Limb (tissue), 2 donors: ENCODE data around the gene PSENEN.

Experiments used
- DNase-seq, 2 donors: peaks; one replicate each; pipeline ENCODE4 v3.0.0-alpha.2; 2016; ENCODE audit errors: extremely low spot score in 2 of 2

Gene PSENEN

DNA sequence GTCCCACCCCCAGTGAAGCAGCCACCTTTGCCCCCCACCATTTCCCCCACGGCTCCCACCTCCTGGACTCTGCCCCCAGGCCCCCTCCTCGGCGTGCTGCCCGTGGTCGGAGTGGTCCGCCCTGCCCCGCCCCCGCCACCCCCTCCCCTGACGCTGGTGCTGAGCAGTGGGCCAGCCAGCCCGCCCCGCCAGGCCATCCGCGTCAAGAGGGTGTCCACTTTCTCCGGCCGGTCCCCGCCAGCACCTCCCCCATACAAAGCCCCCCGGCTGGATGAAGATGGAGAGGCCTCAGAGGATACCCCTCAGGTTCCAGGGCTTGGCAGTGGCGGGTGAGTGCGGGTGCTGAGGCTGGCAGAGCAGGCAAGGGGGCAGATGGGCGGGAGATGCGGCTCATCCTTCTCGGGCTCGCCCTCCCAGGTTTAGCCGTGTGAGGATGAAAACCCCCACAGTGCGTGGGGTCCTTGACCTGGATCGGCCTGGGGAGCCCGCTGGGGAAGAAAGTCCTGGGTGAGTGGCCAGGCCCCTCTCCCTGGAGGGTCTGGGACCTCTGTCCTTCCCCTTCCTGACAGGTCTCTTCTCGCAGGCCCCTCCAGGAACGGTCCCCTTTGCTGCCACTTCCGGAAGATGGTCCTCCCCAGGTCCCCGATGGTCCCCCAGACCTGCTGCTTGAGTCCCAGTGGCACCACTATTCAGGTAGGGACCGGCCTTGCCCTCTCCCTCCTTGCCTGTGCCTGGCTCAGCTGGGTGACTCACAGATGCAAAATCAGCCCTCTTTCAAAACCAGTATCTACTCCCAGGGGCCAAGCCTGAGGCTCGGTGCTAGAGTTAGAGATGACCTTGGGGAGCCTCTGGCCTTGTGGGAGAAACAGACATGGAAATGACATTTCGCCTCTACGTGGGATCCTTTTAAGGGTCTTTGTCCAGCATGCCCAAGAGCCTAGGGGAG lies 12.0 kb upstream of the PSENEN start:
- no peak for DNase-seq

DNA sequence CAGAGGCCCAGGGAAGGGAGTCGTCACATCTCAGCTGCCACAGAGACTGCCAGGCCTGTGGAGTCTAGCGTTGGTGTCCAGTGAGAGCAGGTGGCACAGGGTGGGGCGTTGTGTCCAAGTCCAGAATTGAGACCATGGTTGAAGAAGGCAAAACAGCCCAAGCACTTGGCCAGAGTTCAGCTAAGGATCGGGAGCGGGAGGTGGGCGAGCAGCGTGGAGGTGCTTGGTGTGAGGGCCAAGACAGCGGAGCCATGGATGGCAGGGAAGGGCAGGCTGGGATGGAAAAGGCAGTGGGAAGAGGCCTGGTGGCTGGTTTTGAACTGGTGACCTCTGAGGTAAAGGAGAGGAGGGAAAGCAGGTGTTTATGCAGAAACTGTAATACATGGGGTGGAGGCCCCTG lies 11.2 kb upstream of the PSENEN start:
- DNase-seq, result no peak

DNA sequence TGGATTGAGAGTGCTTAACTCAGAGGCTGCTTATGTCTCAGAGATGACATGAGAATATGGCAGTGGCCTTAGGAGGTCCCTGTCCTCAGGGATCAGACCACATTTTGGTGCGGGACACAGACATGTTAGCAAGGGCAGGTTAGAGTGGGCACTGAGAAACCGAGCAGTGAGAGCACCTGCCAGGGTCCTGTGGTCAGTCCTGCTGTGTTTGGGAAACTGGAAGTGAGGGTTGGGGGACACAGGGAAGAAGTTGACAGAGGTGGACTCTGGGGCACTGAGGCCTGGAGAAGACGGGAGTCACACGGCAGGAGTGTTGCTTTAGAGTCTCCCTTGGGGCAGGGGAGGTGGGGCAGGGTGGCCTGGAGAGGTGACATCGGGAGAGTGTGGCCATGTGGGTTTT lies 10.6 kb upstream of the PSENEN start:
- no peak for DNase-seq

DNA sequence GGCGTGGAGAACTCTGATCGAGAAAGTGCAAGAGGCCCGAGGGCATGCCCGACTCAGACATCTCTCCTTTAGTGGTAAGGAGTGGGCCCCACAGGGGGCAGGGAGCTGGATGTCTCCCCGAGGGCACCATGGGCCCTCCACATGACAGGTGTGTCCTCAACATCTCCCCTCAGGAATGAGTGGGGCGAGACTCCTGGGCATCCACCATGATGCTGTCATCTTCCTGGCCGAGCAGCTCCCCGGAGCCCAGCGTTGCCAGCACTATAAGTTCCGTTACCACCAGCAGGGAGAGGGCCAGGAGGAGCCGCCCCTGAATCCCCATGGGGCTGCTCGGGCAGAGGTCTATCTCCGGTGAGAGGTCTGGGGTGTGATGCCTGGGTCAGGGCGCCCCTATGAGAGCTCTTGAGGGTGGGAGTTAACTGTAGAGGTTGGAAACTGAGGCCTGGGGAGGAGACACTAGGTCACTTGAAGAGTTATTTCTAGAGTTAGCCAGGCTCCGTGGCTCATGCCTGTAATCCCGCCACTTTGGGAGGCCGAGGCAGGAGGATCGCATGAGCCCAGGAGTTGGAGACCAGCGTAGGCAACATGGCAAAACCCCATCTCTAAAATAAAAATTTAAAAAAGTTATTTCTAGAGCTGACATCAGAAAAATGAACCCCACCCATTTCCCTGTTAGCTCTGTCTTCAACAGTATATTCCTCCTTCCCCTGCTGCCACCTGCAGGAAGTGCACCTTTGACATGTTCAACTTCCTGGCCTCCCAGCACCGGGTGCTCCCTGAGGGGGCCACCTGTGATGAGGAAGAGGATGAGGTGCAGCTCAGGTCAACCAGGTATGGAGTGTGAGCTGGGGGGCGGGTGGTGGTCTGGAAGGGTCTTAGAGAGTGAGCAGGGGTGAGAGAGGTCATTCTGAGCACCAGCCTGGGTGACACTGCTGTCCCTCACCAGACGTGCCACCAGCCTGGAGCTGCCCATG lies 8.3 kb upstream of the PSENEN start:
- no peak for DNase-seq

DNA sequence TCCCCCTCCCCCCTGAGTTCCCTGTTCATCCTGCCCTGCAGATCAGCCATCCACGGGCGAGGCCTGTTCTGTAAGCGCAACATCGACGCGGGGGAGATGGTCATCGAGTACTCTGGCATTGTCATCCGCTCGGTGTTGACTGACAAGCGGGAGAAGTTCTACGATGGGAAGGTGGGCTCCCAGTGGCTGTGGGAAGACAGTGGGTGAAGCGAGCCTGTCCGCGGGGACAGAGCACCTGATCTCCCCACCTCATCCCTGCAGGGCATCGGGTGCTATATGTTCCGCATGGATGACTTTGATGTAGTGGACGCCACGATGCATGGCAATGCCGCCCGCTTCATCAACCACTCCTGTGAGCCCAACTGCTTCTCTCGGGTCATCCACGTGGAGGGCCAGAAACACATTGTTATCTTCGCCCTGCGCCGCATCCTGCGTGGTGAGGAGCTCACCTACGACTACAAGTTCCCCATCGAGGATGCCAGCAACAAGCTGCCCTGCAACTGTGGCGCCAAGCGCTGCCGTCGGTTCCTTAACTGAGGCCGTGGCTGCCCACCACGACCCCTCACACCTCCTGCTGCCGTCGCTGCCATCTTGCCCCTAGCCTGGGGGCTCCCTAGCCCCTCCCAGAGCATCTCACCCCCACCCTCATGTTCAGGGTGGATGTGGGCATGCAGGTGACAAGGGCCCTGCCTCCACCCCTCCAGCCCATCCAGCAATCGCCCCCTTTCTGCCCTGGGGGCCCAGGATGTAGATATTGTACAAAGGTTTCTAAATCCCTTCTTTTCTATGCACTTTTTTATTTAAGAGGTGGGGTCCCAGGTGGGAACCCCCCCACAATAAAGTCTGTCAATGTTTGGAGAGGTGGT lies 7.2 kb upstream of the PSENEN start:
- no peak for DNase-seq

DNA sequence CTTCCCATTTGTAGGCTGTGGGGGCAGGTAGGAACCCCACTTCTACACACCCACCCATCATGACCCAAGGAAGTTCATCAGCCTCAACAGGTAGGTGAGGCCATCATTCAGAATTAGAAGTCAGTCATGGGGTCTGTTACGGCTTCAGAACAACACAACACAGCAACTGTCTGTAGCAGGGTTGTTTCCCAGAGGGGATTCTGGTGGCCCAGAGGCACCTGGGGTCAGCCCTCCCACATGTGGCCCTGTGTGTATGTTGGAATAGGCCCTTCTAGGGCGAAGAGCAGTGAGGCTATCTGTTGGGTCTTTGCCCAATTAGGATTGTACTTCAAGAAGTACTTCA lies 6.6 kb upstream of the PSENEN start:
- DNase-seq, result no peak

DNA sequence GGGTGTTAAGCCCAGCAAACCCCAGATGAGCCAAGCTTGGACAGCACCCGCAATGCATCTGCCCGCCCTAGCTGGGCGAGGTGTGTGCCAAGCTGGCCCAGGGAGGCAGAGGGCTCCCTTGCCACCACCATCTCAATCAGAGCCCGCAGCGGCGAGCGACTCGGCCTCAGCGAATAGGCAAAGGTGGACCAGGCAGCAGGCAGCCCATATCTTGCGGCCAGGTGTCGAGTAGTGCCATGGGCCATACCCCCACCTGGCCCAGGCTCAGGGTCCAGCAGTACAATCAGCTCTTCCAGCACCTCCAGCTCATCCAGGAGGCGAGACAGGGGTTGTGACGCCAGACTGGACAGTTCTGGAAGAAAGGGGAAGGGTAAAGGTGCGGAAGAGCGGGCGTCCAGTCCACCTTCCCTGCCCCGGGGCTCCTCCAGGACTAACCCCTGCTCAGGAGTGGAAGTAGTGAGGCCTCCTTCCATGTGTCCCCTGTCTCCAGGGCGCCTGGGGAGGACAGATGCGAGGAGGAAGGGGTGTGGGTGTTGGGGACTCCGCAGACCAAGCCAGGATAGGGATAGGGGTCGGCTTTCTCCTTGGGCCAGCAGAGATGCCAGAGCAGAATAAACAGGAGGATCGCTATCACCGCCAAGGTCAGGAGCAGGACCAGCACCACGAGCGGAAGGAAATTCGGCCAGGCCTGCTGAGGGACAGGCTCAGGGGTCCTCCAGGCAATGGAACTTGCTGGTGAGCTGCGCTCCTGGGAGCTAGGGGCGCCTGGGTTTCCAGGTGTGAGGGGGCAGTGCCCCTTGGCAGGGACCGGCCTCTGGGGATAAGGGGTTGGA lies 6.0 kb upstream of the PSENEN start:
- DNase-seq, result no peak

DNA sequence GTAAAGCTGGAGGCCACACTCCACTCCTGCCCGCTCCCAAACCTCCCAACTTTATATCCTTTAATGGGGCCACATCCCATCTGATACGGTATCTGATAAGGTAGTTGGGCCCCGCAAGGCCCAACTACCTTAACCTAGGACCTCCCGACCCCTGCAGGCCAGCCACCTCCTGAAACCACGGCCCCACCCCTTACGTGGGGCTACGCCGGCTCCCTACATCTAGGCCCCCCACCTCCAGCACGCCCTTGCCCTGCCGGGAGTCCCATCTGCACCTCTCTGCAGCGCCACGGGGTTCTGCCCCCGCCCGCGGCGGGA lies 5.4 kb upstream of the PSENEN start:
- DNase-seq, result no peak

DNA sequence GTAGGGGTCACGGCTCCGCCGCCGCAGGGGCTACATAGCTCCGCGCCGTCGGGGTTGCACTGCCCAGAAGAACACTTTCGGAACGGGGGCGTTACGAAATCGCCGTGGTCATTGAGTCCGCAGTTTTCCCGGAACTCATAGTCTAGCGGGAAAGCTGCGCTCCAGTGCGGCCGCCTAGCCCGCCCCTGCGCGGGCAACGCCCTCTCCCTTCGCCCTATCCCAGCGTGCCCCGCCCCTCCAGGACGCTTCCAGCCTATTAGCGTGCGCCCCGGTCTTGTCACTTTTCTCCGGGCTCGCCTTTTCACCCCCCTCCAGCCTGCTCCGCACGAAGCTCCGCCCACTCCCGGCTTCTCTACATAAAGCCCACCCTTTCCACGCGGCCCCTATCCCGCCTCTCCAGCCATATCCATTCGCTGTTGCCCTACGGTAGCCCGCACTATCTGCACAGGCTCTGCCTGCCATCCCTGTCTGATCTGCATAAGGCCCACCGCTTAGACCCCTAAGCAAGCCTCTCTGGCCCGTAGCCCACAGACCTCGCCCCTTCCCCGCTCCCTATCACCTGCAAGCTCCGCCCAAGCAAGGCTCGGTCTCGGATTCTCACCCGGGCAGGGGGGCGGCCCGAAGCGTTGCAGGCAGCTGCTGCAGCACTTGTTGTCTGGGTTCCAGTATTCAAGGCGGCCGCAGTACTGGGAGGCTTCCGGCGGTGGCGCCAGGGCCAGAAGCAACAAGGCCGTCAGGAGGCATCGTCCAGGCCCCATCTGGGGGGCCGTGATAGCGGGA lies 4.8 kb upstream of the PSENEN start:
- peak; percentile 97 to 98 for DNase-seq

DNA sequence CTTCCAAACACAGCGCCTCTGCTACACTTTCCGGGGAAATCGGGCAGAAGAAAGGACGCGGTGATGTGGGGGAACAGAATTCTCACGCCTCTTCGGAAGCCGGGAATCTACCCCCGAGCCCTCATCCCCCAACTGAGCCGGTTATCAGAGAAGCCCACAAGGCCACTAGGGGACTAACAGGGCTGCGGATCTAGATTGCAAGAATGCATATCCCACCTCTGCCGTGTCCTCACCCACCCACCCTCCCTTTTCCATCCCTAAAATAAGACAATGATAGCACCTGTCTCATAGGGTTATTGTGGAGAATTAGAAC lies 4.3 kb upstream of the PSENEN start:
- no peak for DNase-seq

DNA sequence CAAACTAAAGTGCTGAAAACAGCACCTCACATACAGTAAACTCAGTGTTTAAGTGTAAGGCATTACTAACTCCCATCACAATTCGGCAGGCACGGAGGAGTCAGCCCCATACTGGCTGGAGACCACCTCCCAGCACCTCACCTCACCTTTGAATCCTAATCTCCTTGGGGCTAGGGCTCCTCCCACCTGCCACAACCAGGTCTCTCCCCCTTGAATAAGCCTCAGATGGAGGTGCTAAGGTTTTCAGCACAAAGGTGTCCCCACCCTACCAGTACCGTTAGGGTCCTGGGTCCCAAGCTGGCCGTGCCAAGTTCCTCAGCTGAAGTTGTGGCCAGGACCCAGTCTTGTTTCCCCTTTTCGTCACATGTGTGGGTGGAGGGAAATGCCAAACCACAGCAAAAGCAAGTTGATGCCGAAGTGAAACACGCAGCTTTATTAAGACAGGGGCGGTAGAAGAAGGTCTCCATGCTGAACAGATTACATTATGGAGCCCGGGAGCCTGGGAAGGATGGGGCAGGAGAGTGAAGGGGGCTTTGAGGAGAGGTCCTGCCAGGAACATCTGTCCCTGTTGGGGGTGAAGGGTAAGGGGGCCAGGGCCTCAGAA lies 3.2 kb upstream of the PSENEN start, which contains the start of gene IGFLR1:
TSS of gene IGFLR1 (minus strand) at position 332 of the 604 bp plus-strand sequence. CDS start 1,272 bp downstream, outside the sequence.
- no peak for DNase-seq

DNA sequence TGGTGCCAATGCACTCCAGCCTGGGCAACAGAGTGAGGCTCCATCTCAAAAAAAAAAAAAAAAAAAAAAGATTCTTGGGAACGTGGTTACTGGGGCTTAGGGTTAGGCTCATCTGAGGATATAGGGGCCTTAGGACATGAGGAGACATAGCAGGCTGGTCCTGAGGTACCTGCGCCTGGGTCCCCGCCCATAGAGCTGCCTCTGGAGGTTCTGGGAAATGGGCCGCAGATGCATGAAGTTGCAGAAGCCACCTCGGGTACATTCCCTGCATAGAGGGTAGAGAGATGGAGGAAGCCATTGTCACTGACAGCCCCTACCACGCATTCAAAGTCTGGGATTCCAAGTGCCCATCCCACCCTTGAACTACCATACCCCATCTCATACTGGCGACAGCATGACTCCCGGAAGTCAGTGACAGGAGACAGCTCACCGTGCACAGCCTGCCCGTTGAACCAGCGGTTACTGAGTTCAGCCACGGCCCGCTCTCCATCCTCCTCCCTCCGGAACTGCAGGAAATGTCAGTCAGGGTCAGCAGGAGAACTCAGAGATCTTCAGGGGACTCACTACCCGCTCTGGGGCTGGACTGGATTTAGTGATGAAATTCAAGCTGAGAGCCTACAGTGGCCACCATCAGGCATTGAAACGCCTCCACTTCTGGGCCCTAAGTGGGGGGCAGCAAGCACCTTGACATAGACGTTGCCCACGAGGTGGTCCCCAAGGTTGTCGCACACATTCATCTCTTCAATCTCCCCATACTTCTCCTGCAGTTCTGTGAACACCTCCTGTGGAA lies 1.6 kb upstream of the PSENEN start:
- no peak for DNase-seq

DNA sequence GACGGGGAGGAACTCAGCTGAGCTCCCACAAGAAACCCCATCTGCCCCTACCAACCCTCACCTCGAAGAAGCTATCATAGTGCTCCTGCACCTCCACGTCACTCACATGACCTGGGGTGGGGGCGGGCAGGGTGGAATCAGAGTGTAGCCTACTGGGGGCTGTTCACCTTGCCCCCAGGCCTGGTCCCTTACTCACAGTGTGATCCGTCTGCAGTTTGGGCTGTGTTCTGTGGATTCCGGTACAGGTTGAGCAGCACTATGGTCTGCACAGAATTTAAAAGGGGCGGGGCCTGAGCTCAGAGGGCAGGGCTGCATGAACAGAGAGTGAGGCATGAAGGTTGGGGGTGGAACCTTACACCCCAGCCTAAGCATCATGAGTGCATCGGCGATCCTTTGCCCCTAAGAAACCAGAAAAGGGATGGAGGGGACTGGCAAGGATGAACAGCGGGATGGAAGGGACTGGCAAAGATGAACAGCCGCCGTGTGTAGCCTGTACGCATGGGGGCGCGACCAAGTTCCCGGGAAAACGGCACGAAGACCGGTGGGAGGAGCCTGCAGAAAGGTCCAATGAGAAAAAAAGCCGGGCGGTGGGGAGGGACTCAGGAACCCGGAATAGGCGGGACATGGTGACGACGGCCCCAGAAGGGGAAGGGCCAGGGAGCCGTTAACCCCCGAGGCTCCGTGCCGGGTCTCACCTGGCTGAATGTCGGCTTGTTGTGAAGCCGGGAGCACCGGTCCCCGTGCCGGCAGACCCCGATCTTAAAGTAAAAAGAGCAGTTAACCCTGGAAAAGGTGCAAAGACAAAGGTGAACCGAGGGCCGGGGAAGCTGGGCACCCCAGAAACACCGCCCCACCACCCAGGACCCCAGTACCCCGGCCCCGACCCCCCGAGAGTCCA lies 772 bp upstream of the PSENEN start:
- DNase-seq, result peak; percentile 95 to 96

DNA sequence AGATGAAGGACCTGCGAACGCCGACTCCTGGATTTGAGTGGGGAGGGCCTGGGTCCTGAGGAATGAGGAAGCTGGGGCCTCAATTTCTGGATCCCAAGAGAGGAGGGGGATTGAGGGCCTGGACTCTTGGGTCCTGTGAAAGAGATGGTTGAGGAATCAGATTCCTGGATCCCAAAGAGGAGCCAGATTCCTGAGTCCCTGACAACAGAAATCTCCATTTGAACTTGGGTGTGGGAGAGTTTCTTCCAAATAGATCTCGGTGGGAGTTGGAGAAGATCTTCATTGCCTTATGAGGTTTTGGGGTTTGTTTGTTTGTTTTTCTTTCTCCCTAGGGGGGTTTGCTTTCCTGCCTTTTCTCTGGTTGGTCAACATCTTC lies 624 bp downstream of the PSENEN start:
- DNase-seq, result no peak

DNA sequence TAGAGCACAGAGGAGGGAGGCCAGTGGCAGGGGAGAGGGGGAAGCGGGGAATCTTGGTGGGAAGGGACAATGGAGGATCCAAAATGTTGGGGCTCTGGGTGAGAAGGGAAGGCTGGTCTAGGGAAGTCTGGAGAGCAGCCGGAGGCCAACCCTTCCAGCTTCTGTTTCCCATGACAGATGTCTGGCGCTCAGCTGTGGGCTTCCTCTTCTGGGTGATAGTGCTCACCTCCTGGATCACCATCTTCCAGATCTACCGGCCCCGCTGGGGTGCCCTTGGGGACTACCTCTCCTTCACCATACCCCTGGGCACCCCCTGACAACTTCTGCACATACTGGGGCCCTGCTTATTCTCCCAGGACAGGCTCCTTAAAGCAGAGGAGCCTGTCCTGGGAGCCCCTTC lies 1.1 kb downstream of the PSENEN start:
- no peak for DNase-seq

DNA sequence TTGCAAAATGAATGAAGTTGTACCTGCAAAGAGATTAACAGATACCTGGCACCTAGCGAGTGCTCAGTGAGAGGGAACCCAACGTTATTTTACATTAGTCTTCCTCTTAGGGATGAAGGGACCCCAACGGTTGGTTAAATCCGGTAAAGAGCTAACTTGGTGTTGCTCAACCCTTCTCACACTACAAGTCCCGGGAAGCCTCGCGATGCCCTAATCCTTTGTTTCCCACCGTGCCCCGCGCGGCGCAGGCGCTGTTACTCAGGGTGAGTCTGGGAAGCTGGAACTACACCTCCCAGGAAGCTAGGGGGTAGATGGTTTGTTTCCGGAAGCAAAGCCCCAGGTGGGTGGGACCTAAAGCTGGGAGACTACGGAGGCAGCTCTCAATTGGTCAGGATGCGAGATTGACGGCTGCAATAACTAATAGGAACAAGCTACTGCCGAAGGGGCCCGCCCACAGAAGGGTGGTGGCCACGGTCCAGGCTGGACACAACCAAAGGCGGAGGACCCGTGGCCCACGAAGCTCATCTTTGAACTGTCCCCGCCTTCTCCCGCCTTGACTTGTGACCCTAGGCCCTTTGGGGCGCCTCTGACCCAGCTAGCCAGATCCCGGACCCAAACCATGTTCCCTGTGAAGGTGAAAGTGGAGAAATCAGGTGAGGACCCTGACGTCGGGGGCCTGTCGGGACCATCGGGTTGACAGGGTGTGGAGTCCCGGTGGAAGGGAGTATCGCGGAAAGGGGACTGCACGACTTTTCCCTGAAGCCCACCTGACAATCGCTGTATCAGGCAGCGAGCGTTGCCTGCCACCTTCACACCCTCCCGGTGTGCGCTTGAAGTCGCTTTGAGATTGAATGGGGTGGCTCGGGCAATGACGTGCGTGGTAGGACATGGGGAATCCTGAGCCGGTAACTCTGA lies 2.9 kb downstream of the PSENEN start, which contains the start of gene LIN37:
TSS of gene LIN37 (plus strand) at position 471 of the 915 bp plus-strand sequence. CDS start at position 620, 149 bp downstream.
- peak; percentile 98 to 100 for DNase-seq
